AG10803 (cell line): Measurements from ENCODE around the gene AP2A1.

ENCODE experiments used
- DNase-seq: peaks from one replicate; pipeline ENCODE4 v3.0.0; 2010; ENCODE audit warnings: low read depth
- H3K4me3 ChIP-seq: 2 replicates; pipeline ENCODE4 v1.5.1; 2011; ENCODE audit warnings: mild to moderate bottlenecking, low read length, control low read depth
- TF ChIP-seq, protein P1 (sequence below): conservative IDR thresholded peaks from 2 replicates; pipeline ENCODE4 v1.5.1; 2011; ENCODE audit warnings: mild to moderate bottlenecking, low read length, control low read depth, inconsistent platforms

Gene AP2A1

DNA sequence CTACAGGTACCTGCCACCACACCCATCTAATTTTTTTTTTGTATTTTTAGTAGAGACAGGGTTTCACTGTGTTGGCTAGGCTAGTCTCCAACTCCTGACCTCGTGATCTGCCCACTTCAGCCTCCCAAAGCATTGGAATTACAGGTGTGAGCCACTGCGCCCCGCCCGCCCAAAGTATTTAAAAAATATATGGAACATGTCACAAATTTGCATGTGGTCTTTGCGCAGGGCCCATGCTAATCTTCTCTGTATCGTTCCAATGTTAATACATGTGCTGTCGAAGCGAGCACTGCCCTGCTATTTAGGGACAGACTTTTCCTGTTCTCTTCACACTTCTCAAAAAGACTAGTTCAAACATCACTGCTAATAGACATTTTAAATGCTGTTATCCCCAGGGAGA is 2.5 kb upstream of the AP2A1 start:
- no peak for DNase-seq
- H3K4me3 ChIP-seq: no peak overlapping the region
- TF ChIP-seq, protein P1, sequence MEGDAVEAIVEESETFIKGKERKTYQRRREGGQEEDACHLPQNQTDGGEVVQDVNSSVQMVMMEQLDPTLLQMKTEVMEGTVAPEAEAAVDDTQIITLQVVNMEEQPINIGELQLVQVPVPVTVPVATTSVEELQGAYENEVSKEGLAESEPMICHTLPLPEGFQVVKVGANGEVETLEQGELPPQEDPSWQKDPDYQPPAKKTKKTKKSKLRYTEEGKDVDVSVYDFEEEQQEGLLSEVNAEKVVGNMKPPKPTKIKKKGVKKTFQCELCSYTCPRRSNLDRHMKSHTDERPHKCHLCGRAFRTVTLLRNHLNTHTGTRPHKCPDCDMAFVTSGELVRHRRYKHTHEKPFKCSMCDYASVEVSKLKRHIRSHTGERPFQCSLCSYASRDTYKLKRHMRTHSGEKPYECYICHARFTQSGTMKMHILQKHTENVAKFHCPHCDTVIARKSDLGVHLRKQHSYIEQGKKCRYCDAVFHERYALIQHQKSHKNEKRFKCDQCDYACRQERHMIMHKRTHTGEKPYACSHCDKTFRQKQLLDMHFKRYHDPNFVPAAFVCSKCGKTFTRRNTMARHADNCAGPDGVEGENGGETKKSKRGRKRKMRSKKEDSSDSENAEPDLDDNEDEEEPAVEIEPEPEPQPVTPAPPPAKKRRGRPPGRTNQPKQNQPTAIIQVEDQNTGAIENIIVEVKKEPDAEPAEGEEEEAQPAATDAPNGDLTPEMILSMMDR: no peak

DNA sequence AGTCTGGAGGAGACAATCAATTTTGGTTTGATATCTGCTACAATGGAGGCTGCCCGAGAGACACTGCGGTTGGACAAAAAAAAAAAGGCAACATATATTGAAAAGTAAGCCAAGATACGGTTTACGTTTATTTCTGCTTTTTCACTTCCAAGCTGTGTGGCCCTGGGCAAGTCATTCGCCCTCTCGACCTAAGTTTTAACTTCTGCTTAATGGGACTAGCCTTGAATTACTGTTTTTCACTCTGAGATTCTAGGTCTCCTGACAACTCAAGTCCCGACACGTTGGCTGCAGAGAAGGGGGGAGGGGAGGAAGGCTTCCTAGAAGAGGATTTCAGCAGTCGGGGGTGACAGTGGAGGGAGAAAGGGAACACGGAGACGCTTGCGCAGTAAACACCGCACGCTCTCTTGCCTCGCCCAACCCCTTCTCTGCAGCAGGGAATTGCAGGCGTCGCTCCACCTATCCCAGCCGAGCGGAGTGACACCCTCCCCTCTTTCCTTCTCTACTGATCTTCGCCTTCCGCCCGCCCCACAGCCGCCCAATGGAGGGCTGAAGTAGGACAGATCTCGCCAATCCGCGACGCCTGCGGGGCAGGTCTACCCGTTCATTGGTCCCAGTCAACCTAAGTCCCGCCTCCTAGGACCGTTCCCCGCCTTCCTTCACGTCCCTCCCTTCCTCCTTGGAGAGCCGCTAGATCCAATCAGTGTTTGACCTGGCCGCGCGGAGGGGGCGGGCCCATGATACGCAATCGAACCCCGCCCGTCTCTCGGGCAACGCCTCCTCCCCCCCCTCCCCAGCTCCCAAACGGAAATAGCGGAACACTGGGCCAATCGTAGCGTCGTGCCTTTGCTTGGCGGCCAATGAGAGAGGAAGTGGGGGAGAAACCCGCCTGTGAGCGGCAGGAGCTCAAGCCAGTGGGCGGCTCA is 533 bp upstream of the AP2A1 start:
- peak; percentile 100 for DNase-seq
- peak overlapping the region; percentile 58 for H3K4me3 ChIP-seq
- TF ChIP-seq, protein P1: no peak

DNA sequence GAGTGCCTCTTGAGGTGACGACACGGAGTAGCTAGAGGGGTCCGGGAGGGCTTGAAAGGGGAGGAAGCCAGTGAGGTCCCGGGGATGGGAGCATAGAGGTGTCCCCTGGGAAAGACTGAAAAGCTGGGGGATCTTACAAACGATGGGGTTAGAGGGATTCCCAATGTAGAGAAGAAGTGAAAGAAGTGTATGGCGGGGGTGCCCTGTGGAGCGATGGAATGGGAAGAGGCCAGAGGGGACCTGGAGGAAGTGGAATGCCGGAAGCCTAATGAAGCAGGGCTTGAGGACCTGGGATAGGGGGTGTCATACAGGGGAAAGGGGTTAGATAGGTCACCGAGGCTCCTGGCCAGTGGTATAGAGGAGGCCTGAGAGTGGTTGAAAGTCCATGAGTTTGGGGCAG is 580 bp downstream of the AP2A1 start:
- H3K4me3 ChIP-seq: peak overlapping the region; percentile 89
- TF ChIP-seq, protein P1: no peak
- DNase-seq: no peak

DNA sequence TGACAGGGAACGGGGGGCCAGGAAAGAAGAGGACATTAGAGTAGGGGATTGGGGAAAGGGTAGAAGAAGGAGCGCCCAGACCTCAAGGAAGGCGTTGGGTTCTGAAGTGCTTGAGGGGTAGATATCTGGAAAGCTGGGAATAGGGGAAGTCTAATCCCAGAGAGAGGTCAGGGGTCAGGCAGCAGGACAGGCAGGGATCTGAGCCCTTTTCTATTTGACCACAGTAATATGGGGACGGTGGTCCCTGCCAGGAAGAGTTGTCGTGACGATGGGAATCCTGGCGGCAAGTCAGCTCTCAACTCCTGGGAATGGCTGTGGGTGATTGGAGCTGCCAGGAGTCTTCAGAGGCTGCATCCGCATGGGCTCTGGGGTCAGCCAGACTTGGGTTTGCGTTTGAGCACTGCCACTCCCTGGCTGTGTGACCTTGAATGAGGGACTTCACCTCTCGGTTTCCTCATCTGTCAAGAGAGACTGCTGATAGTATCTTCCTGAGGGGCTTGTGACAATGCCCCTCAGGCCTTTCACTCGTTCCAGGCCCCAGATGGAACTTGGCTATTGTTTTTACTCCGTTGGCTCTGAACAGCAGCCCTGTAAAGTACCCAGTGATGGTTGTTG is 1.3 kb downstream of the AP2A1 start:
- TF ChIP-seq, protein P1: no peak
- no peak for DNase-seq
- peak overlapping the region; percentile 89 for H3K4me3 ChIP-seq

DNA sequence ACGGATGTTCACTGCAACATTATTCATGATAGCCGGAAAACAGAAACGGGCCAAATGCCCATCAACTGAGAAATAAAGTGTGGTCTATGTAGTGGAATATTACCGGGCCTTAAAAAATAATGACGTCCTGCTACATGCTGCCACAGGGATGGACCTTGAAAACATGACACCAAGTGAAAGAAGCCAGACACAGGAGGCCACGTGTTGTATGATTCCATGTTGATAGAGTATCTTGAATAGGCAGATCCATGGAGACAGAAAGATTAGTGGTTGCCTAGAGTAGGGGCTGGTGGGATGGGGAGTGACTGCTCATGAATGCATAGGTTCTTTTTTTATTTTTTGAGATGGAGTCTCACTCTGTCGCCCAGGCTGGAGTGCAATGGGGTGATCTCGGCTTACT is 3.7 kb downstream of the AP2A1 start:
- H3K4me3 ChIP-seq: no peak overlapping the region
- no peak for DNase-seq
- TF ChIP-seq, protein P1: no peak

DNA sequence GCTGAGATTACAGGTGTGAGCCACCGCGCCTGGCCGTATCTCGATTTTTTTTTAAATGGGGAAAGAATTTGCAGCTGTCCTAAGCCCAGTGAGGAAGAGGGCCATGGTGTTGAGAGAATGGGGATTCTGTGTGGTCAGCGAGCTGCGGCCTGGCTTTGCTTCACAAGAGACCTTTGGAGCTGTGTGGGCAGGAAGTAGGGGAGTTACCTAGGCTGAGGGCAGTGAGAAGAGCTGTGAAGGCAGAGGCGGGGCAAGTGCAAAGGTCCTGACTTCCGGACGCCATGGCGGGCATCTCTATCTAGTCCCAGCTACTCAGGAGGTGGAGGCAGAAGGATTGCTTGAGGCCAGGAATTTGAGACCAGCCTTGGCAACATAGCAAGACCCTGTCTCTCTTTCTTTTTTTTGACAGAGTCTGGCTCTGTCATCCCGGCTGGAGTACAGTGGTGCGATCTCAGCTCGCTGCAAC is 4.9 kb downstream of the AP2A1 start:
- H3K4me3 ChIP-seq: no peak overlapping the region
- TF ChIP-seq, protein P1: no peak
- no peak for DNase-seq

DNA sequence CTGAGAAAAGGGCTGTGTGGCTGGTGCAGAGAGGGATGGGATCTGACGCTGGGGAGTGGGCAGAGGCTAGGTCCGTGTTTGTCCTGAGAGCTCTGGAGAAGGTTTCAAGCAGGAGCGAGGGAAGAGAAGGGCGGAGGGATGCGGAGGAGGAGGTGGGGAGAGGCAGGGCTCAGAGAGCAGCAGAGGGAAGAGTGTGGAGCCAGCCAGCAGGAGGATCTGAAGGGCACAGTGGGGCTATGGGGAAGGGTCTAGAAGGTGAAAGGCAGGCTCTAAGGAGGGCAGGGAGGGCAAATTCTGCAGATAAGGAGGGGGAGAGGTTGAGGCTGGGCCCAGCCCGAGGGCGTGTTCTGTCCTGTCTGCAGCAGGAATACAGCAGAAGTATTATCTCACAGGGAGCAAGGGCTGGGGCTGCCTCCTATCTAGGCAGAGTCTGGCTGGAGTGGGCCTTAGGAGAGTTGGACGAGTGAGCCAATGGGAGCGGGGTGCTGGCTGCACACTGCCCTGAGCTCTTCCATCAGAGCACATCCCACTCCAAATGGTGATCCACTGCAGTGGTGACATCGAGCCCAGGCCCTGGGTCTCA is 6.1 kb downstream of the AP2A1 start:
- H3K4me3 ChIP-seq: no peak overlapping the region
- TF ChIP-seq, protein P1: no peak
- DNase-seq: no peak
